Neural cell (in vitro differentiated cells): ENCODE results near the gene ARHGEF19. TPM values are rescaled to one million over a fixed set of nuclear protein-coding genes. Genes with fewer than 3 reads are reported as not detected.
"Not testable (repeated sequence)": the region's sequence is repeated elsewhere in the genome, so short reads cannot be mapped to it uniquely, and the experiment has no call there.

ENCODE experiments used
- H2AFZ ChIP-seq: fragments of 200-600, 300-800 bp; sonication (generic), shearing (Covaris generic); 2 replicates; pipeline ENCODE4 v1.6.0; 2014; ENCODE audit warnings: low read depth, mild to moderate bottlenecking, antibody characterized with exemption, low read length, moderate library complexity
- H3F3A ChIP-seq: fragments of 200-600 bp; shearing (Covaris generic); 2 replicates; pipeline ENCODE4 v1.6.1; 2016; ENCODE audit warnings: mild to moderate bottlenecking, moderate library complexity, mixed read lengths, antibody characterized with exemption, low read length; ENCODE audit not compliant: insufficient read depth, poor library complexity, severe bottlenecking
- H3K27ac ChIP-seq: fragments of 200-600, 300-800 bp; sonication (generic), shearing (Covaris generic); 2 replicates; pipeline ENCODE4 v1.5.1; 2014; ENCODE audit warnings: mild to moderate bottlenecking, low read length, moderate library complexity
- H3K27me3 ChIP-seq: fragments of 300-800, 200-600 bp; sonication (generic), shearing (Covaris generic); 2 replicates; pipeline ENCODE4 v1.6.0; 2014; ENCODE audit warnings: mild to moderate bottlenecking, low read depth, low read length, moderate library complexity; ENCODE audit not compliant: insufficient read depth
- H3K36me3 ChIP-seq: fragments of 300-800, 200-600 bp; sonication (generic), shearing (Covaris generic); 2 replicates; pipeline ENCODE4 v1.5.1; 2014; ENCODE audit warnings: mild to moderate bottlenecking, antibody characterized with exemption, low read length, moderate library complexity; ENCODE audit not compliant: insufficient read depth
- H3K4me2 ChIP-seq: fragments of 300-800, 200-600 bp; sonication (generic), shearing (Covaris generic); 2 replicates; pipeline ENCODE4 v1.6.0; 2014; ENCODE audit warnings: mild to moderate bottlenecking, low read length
- H3K4me3 ChIP-seq: fragments of 300-800, 200-600 bp; sonication (generic), shearing (Covaris generic); 2 replicates; pipeline ENCODE4 v1.5.1; 2014; ENCODE audit warnings: mild to moderate bottlenecking, low read length, moderate library complexity
- H3K79me2 ChIP-seq: fragments of 200-600 bp; shearing (Covaris generic); replicated peaks from 2 replicates; pipeline ENCODE4 v1.6.0; 2014; ENCODE audit warnings: mild to moderate bottlenecking, low read length, moderate library complexity; ENCODE audit not compliant: insufficient read depth
- H3K9ac ChIP-seq: fragments of 300-800, 200-600 bp; sonication (generic), shearing (Covaris generic); 2 replicates; pipeline ENCODE4 v1.6.1; 2016; ENCODE audit warnings: mild to moderate bottlenecking, low read length, mixed read lengths
- H3K9me2 ChIP-seq: fragments of 200-600 bp; shearing (Covaris generic); 2 replicates; pipeline ENCODE4 v1.6.1; 2016; ENCODE audit warnings: mild to moderate bottlenecking, low read length, mixed read lengths; ENCODE audit not compliant: insufficient read depth
- H3K9me3 ChIP-seq: fragments of 200-600, 300-800 bp; sonication (generic), shearing (Covaris generic); 2 replicates; pipeline ENCODE4 v1.6.1; 2016; ENCODE audit warnings: mild to moderate bottlenecking, mixed run types, low read length, moderate library complexity, mixed read lengths
- H4K20me1 ChIP-seq: fragments of 200-600 bp; shearing (Covaris generic); 2 replicates; pipeline ENCODE4 v1.6.1; 2016; ENCODE audit warnings: mild to moderate bottlenecking, mixed run types; ENCODE audit not compliant: insufficient read depth
- EP300 ChIP-seq: fragments of 450-650 bp; conservative IDR thresholded peaks from 2 replicates; pipeline ENCODE4 v1.6.1; 2014; ENCODE audit warnings: antibody characterized with exemption, mild to moderate bottlenecking, moderate library complexity; ENCODE audit not compliant: poor library complexity, severe bottlenecking
- EZH2 ChIP-seq: fragments of 200-600, 300-800 bp; shearing (Covaris generic), sonication (generic); IDR thresholded peaks from 2 replicates; pipeline ENCODE4 v1.6.1; 2014; ENCODE audit warnings: antibody characterized with exemption, low read length, borderline replicate concordance, mild to moderate bottlenecking; ENCODE audit not compliant: insufficient read depth, poor library complexity, severe bottlenecking
- MXI1 ChIP-seq: fragments of 450-650 bp; conservative IDR thresholded peaks from 2 replicates; pipeline ENCODE4 v1.6.1; 2014; ENCODE audit warnings: antibody characterized with exemption, mild to moderate bottlenecking; ENCODE audit not compliant: poor library complexity, severe bottlenecking
- POLR2AphosphoS5 ChIP-seq: IDR thresholded peaks from 2 replicates; pipeline ENCODE4 v1.6.1; 2012
- RAD21 ChIP-seq: fragments of 450-650 bp; conservative IDR thresholded peaks from 2 replicates; pipeline ENCODE4 v1.6.1; 2014; ENCODE audit warnings: antibody characterized with exemption, mild to moderate bottlenecking, moderate library complexity
- SMC3 ChIP-seq: fragments of 450-650 bp; conservative IDR thresholded peaks from 2 replicates; pipeline ENCODE4 v1.6.1; 2014; ENCODE audit warnings: antibody characterized with exemption, mild to moderate bottlenecking, moderate library complexity; ENCODE audit not compliant: poor library complexity
- TAF1 ChIP-seq: IDR thresholded peaks from 2 replicates; pipeline ENCODE4 v1.6.1; 2012; ENCODE audit warnings: low read depth
- polyA plus RNA-seq: library from polyadenylated mRNA; depleted of rRNA; stranded (reverse); fragments of >200 nt; gene quantifications from 2 replicates; pipeline ENCODE4 v1.2.3, GENCODE V29; 2014
- TF ChIP-seq, protein P1 (sequence below): IDR thresholded peaks from 2 replicates; pipeline ENCODE4 v1.6.1; 2012; ENCODE audit warnings: borderline replicate concordance
- TF ChIP-seq, protein P2 (sequence below): fragments of 450-650 bp; IDR thresholded peaks from 2 replicates; pipeline ENCODE4 v1.5.1; 2014; ENCODE audit warnings: antibody characterized with exemption, mild to moderate bottlenecking, moderate library complexity; ENCODE audit not compliant: poor library complexity, severe bottlenecking

ARHGEF19 gene
- polyA plus RNA-seq, 1 donor from 2014 or later: 0.93 TPM

DNA sequence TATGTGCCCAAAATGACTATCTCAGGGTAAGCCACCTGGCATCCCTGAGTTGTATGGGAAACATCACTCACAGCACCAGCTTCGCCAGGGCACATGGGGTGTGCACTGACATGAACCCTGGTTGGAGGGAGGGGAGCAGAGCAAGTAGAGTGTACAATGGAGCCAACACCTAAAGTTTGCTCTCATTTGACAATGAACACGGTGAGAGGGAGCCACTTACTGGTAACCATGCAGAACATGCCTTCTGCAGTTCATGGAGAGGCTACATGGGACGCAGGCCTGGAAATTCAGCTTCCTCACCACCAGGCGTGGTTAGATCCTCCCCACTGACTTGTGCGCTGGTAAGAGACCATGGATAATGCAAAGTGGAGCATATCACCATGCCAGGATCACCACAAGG is 34.5 kb upstream of the ARHGEF19 start:
- peaks cover 5% of the 10 kb centered on the region for H3K36me3 ChIP-seq
- no peak overlapping the region for H3K27ac ChIP-seq
- no peak overlapping the region for H3K9ac ChIP-seq
- no peak overlapping the region for H3K4me3 ChIP-seq
- no peaks in the 10 kb centered on the region for H3K9me3 ChIP-seq
- H3F3A ChIP-seq: no peaks in the 10 kb centered on the region
- H2AFZ ChIP-seq: no peak overlapping the region
- H3K27me3 ChIP-seq: no peaks in the 10 kb centered on the region
- no peaks in the 10 kb centered on the region for H4K20me1 ChIP-seq
- no peak overlapping the region for H3K4me2 ChIP-seq
- TF ChIP-seq MXI1 (no peak), EP300 (no peak), EZH2 (no peak), RAD21 (no peak), POLR2AphosphoS5 (no peak), SMC3 (no peak), TAF1 (no peak)
- TF ChIP-seq, protein P1, sequence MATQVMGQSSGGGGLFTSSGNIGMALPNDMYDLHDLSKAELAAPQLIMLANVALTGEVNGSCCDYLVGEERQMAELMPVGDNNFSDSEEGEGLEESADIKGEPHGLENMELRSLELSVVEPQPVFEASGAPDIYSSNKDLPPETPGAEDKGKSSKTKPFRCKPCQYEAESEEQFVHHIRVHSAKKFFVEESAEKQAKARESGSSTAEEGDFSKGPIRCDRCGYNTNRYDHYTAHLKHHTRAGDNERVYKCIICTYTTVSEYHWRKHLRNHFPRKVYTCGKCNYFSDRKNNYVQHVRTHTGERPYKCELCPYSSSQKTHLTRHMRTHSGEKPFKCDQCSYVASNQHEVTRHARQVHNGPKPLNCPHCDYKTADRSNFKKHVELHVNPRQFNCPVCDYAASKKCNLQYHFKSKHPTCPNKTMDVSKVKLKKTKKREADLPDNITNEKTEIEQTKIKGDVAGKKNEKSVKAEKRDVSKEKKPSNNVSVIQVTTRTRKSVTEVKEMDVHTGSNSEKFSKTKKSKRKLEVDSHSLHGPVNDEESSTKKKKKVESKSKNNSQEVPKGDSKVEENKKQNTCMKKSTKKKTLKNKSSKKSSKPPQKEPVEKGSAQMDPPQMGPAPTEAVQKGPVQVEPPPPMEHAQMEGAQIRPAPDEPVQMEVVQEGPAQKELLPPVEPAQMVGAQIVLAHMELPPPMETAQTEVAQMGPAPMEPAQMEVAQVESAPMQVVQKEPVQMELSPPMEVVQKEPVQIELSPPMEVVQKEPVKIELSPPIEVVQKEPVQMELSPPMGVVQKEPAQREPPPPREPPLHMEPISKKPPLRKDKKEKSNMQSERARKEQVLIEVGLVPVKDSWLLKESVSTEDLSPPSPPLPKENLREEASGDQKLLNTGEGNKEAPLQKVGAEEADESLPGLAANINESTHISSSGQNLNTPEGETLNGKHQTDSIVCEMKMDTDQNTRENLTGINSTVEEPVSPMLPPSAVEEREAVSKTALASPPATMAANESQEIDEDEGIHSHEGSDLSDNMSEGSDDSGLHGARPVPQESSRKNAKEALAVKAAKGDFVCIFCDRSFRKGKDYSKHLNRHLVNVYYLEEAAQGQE: no peak
- TF ChIP-seq, protein P2, sequence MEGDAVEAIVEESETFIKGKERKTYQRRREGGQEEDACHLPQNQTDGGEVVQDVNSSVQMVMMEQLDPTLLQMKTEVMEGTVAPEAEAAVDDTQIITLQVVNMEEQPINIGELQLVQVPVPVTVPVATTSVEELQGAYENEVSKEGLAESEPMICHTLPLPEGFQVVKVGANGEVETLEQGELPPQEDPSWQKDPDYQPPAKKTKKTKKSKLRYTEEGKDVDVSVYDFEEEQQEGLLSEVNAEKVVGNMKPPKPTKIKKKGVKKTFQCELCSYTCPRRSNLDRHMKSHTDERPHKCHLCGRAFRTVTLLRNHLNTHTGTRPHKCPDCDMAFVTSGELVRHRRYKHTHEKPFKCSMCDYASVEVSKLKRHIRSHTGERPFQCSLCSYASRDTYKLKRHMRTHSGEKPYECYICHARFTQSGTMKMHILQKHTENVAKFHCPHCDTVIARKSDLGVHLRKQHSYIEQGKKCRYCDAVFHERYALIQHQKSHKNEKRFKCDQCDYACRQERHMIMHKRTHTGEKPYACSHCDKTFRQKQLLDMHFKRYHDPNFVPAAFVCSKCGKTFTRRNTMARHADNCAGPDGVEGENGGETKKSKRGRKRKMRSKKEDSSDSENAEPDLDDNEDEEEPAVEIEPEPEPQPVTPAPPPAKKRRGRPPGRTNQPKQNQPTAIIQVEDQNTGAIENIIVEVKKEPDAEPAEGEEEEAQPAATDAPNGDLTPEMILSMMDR: no peak
- no peaks in the 10 kb centered on the region for H3K9me2 ChIP-seq
- no peaks in the 10 kb centered on the region for H3K79me2 ChIP-seq

DNA sequence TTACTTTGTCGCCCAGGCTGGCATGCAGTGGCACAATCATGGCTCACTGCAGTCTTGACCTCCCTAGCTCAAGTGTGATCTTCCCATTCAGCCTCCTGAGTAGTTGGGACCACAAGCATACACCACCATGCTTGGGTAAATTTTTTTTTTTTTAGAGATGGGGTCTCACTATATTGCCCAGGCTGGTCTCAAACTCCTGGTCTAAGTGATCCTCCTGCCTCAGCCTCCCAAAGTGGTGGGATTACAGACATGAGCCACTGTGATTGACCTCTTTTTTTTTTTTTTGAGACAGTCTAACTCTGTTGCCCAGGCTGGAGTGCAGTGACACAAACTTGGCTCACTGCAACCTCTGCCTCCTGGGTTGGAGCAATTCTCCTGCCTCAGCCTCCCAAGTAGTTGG is 33.8 kb upstream of the ARHGEF19 start:
- H3K36me3 ChIP-seq, H3F3A ChIP-seq, H3K79me2 ChIP-seq, H3K4me3 ChIP-seq, H3K27ac ChIP-seq, H4K20me1 ChIP-seq, H3K27me3 ChIP-seq, H3K4me2 ChIP-seq, H3K9me3 ChIP-seq, H2AFZ ChIP-seq, H3K9me2 ChIP-seq, H3K9ac ChIP-seq: not testable (repeated sequence)

DNA sequence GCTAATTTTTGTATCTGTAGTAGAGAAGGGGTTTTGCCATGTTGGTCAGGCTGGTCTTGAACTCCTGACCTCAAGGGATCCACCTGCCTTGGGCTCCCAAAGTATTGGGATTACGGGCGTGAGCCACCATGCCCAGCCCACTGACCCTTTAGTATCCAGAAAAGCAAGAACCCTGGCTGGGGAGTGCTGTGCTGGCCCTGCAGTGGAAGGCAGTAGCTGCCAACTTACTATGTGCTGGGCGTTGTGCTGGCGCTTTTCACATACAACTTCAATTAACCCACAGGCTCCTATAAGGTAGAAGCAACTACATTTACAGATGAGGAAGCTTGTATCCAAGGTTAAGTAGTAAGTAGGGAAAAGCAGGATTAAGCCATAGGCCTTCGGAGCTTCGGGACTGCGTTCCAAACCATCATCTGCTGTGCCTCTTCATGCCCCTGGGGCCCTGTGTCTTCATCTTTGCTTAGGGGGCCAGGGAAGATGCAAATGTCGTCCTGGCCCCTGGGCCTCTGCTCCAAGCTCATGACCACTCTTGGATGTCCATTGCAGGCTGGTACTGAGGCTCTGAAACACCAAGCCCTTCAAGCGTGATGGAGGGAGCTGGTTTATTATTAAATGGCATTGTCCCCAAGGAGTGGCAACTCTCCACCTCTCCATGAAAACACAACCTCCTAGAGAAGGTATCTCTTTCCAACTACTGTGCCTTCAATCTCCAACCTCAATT is 33.2 kb upstream of the ARHGEF19 start:
- H3K4me2 ChIP-seq: no peak overlapping the region
- no peak overlapping the region for H3K4me3 ChIP-seq
- H3K9me3 ChIP-seq: no peaks in the 10 kb centered on the region
- no peak overlapping the region for H3K27ac ChIP-seq
- no peaks in the 10 kb centered on the region for H4K20me1 ChIP-seq
- H3K79me2 ChIP-seq: no peaks in the 10 kb centered on the region
- no peaks in the 10 kb centered on the region for H3K9me2 ChIP-seq
- no peak overlapping the region for H3K9ac ChIP-seq
- TF ChIP-seq, protein P1: no peak
- TF ChIP-seq POLR2AphosphoS5 (no peak), EZH2 (no peak), SMC3 (no peak), RAD21 (no peak), TAF1 (no peak), EP300 (no peak), MXI1 (no peak)
- TF ChIP-seq, protein P2: no peak
- H2AFZ ChIP-seq: no peak overlapping the region
- no peaks in the 10 kb centered on the region for H3K27me3 ChIP-seq
- H3K36me3 ChIP-seq: peaks cover 5% of the 10 kb centered on the region
- H3F3A ChIP-seq: no peaks in the 10 kb centered on the region
